HG03045 (cell line): ENCODE data around the gene TINAGL1.

ENCODE experiments used
- ATAC-seq: cut with Tn5 transposase; IDR thresholded peaks from one replicate; pipeline ENCODE4 v1.9.1; 2021; ENCODE audit warnings: mild to moderate bottlenecking, moderate library complexity; ENCODE audit not compliant: unreplicated experiment

Gene TINAGL1

GRCh38 chr1:31576201-31576669, at the start of gene TINAGL1:
Gene TINAGL1 (plus strand): TSS chr1:31576515. CDS start chr1:31577149, 634 bp downstream.
- ATAC-seq = no peak

- no peak for ATAC-seq
These were observed 46.2 kb upstream of the TINAGL1 start for GRCh38 chr1:31529999-31530684.

GRCh38 chr1:31531177-31531999, 44.9 kb upstream of the TINAGL1 start:
- ATAC-seq = no peak

- ATAC-seq = no peak
These were observed 44.1 kb upstream of the TINAGL1 start for GRCh38 chr1:31532173-31532572.

- ATAC-seq = no peak
These were observed 40.8 kb upstream of the TINAGL1 start for GRCh38 chr1:31535561-31535960.

- no peak for ATAC-seq
These were observed 37.0 kb upstream of the TINAGL1 start for GRCh38 chr1:31539329-31539728.

- no peak for ATAC-seq
These were observed 35.1 kb upstream of the TINAGL1 start for GRCh38 chr1:31541194-31541593.

- no peak for ATAC-seq
These were observed 30.3 kb upstream of the TINAGL1 start for GRCh38 chr1:31545927-31546540.

- ATAC-seq = peak; percentile 5
These were observed 27.8 kb upstream of the TINAGL1 start for GRCh38 chr1:31548534-31548906.

GRCh38 chr1:31548907-31549808, 27.2 kb upstream of the TINAGL1 start:
- ATAC-seq = peak; percentile 70

- peak; percentile 30 for ATAC-seq
These were observed 26.3 kb upstream of the TINAGL1 start for GRCh38 chr1:31549809-31550620.

GRCh38 chr1:31551208-31551607, 25.1 kb upstream of the TINAGL1 start:
- no peak for ATAC-seq

GRCh38 chr1:31552489-31552888, 23.8 kb upstream of the TINAGL1 start:
- no peak for ATAC-seq

GRCh38 chr1:31556481-31557006, 19.8 kb upstream of the TINAGL1 start:
- ATAC-seq = no peak

- no peak for ATAC-seq
These were observed 16.6 kb upstream of the TINAGL1 start for GRCh38 chr1:31559715-31560114.

- ATAC-seq = no peak
These were observed 15.9 kb upstream of the TINAGL1 start for GRCh38 chr1:31560394-31560793.

- no peak for ATAC-seq
These were observed 13.5 kb upstream of the TINAGL1 start for GRCh38 chr1:31562707-31563360.

- ATAC-seq = no peak
These were observed 11.7 kb upstream of the TINAGL1 start for GRCh38 chr1:31564606-31564989.

- no peak for ATAC-seq
These were observed 8.3 kb upstream of the TINAGL1 start for GRCh38 chr1:31567956-31568570.
